K562 (cell line): Measurements from ENCODE around the gene ZNF687. TPM values are rescaled to one million over a fixed set of nuclear protein-coding genes. Genes with fewer than 3 reads are reported as not detected.

ENCODE experiments used
- ATF7 ChIP-seq: fragments of 450-650 bp; IDR thresholded peaks from 2 replicates; pipeline ENCODE4 v1.7.1; 2014; ENCODE audit warnings: mild to moderate bottlenecking, moderate library complexity
- BRCA1 ChIP-seq, 2 experiments: fragments of 450-650 bp in 1 of 2; sonication (generic) in 1 of 2; formaldehyde crosslinking in 1 of 2; IDR thresholded peaks; 2 replicates each; pipeline versions ENCODE4 v1.5.0 to v1.6.1; 2017 to 2020; ENCODE audit warnings: mild to moderate bottlenecking in 1 of 2, missing genetic modification reagents in 1 of 2
- CAMTA2 ChIP-seq: fragments of 250-450 bp; sonication (Bioruptor Pico); conservative IDR thresholded peaks from 2 replicates; pipeline ENCODE4 v1.5.1; 2022
- CEBPB ChIP-seq: fragments of 450-650 bp; IDR thresholded peaks from 2 replicates; pipeline ENCODE4 v1.6.1; 2016; ENCODE audit warnings: missing genetic modification characterization, missing compliant biosample characterization
- ETV5 ChIP-seq: sonication (generic); formaldehyde crosslinking; IDR thresholded peaks from 2 replicates; pipeline ENCODE4 v1.4.0; 2020; ENCODE audit warnings: low read depth, mild to moderate bottlenecking, missing genetic modification reagents
- GATA2 ChIP-seq: sonication (generic); formaldehyde crosslinking; IDR thresholded peaks from 2 replicates; pipeline ENCODE4 v1.4.0; 2020; ENCODE audit warnings: mild to moderate bottlenecking, missing genetic modification reagents
- GATAD2A ChIP-seq: fragments of 450-650 bp; IDR thresholded peaks from 2 replicates; pipeline ENCODE4 v1.6.1; 2017
- NR2C2 ChIP-seq, 2 experiments: fragments of 200-800 bp in 1 of 2; sonication (Bioruptor generic) in 1 of 2; sonication (generic) in 1 of 2; formaldehyde crosslinking in 1 of 2; IDR thresholded peaks; 2 replicates each; pipeline versions ENCODE4 v1.6.1 to v1.8.0; 2016 to 2022; ENCODE audit warnings: mild to moderate bottlenecking in 1 of 2, missing compliant biosample characterization in 1 of 2, missing genetic modification characterization in 1 of 2, missing genetic modification reagents in 1 of 2
- POLR2A ChIP-seq: fragments of 450-650 bp; conservative IDR thresholded peaks from 2 replicates; pipeline ENCODE4 v1.6.1; 2016
- SAFB ChIP-seq: fragments of 200-400 bp; formaldehyde crosslinking; IDR thresholded peaks from 2 replicates; pipeline ENCODE4 v1.6.1; 2017; ENCODE audit warnings: low read depth, low read length, borderline replicate concordance
- SLC30A9 ChIP-seq: fragments of 250-450 bp; sonication (Bioruptor Pico); IDR thresholded peaks from 2 replicates; pipeline ENCODE4 v1.8.0; 2022; ENCODE audit warnings: mild to moderate bottlenecking, moderate library complexity
- SMC3 ChIP-seq: conservative IDR thresholded peaks from 2 replicates; pipeline ENCODE4 v1.6.1; 2011; ENCODE audit warnings: low read depth, low read length, improper control_type of control experiment; ENCODE audit not compliant: insufficient read depth
- TOE1 ChIP-seq, 2 experiments: fragments of 450-650 bp in 1 of 2; sonication (generic) in 1 of 2; formaldehyde crosslinking in 1 of 2; IDR thresholded peaks; 2 replicates each; pipeline versions ENCODE4 v1.7.1 to v1.8.0; 2016 to 2022; ENCODE audit warnings: borderline replicate concordance in 2 of 2, mild to moderate bottlenecking in 2 of 2, antibody characterized with exemption in 1 of 2, inconsistent platforms in 1 of 2, low read depth in 1 of 2, missing genetic modification reagents in 1 of 2, moderate library complexity in 1 of 2
- ZFP30 ChIP-seq: fragments of 250-450 bp; sonication (Bioruptor Pico); IDR thresholded peaks from 2 replicates; pipeline ENCODE4 v1.8.0; 2022; ENCODE audit warnings: moderate library complexity, mild to moderate bottlenecking, inconsistent platforms, borderline replicate concordance
- ZNF146 ChIP-seq: IDR thresholded peaks from one replicate; pipeline ENCODE4 v1.6.1; 2018; ENCODE audit warnings: missing compliant biosample characterization; ENCODE audit not compliant: unreplicated experiment
- ZNF174 ChIP-seq: fragments of 250-450 bp; sonication (Bioruptor Pico); IDR thresholded peaks from 2 replicates; pipeline ENCODE4 v1.4.0; 2020; ENCODE audit warnings: mild to moderate bottlenecking
- ZNF175 ChIP-seq: fragments of 200-800 bp; sonication (Bioruptor generic); IDR thresholded peaks from 2 replicates; pipeline ENCODE4 v1.6.1; 2016; ENCODE audit warnings: low read depth, mild to moderate bottlenecking, missing genetic modification characterization, missing compliant biosample characterization
- ZNF311 ChIP-seq: fragments of 250-450 bp; sonication (Bioruptor Pico); IDR thresholded peaks from 2 replicates; pipeline ENCODE4 v1.4.0; 2020; ENCODE audit warnings: mild to moderate bottlenecking, moderate library complexity
- ZNF41 ChIP-seq: fragments of 250-450 bp; sonication (Bioruptor Pico); conservative IDR thresholded peaks from 2 replicates; pipeline ENCODE4 v1.4.0; 2020; ENCODE audit warnings: mild to moderate bottlenecking
- ZNF57 ChIP-seq: fragments of 450-650 bp; formaldehyde crosslinking; IDR thresholded peaks from 2 replicates; pipeline ENCODE4 v1.4.0; 2020; ENCODE audit warnings: mild to moderate bottlenecking, moderate library complexity
- polyA plus RNA-seq, 8 experiments: library from polyadenylated mRNA; depleted of rRNA in 4 of 8; stranded (reverse) in 5 of 8; unstranded in 3 of 8; fragments of >200 nt; fragmentation: Nextera tagmentation in 2 of 8; fragmentation: Illumina TruSeq in 1 of 8; extraction: Ambion mirVana in 2 of 8; extraction: Trizol in 1 of 8; gene quantifications; 2 replicates each; pipeline versions ENCODE4 v1.2.1 to v1.2.3, GENCODE V29; 2011 to 2014; ENCODE audit warnings: inconsistent platforms in 1 of 8, missing spikeins in 1 of 8
- total RNA-seq, 7 experiments: library from RNA; depleted of rRNA in 6 of 7; stranded (reverse); fragments of >200 nt in 6 of 7; fragmentation: Illumina TruSeq in 2 of 7; extraction: Trizol in 2 of 7; gene quantifications; 2 replicates each; pipeline versions ENCODE4 v1.2.1 to v1.2.3, GENCODE V29; 2011 to 2021; ENCODE audit warnings: low replicate concordance in 1 of 7
- TF ChIP-seq, protein P1 (sequence below): sonication (generic); formaldehyde crosslinking; IDR thresholded peaks from 2 replicates; pipeline ENCODE4 v1.8.1; 2023; ENCODE audit warnings: mild to moderate bottlenecking, missing genetic modification reagents
- TF ChIP-seq, protein P2 (sequence below): fragments of 450-650 bp; conservative IDR thresholded peaks from 2 replicates; pipeline ENCODE4 v1.6.1; 2016; ENCODE audit warnings: missing genetic modification characterization, low read depth, mild to moderate bottlenecking, control low read depth, missing compliant biosample characterization
- TF ChIP-seq, protein P3 (sequence below): sonication (generic); formaldehyde crosslinking; IDR thresholded peaks from 2 replicates; pipeline ENCODE4 v1.8.0; 2022; ENCODE audit warnings: mild to moderate bottlenecking, missing genetic modification reagents, borderline replicate concordance

The ZNF687 gene
- total and polyA plus RNA-seq, 9 of the 15 experiments (the other 6 are each of a cell fraction or from before 2014, with no cell fraction given), result 0.13 to 26.4 (median 10.6) TPM

DNA sequence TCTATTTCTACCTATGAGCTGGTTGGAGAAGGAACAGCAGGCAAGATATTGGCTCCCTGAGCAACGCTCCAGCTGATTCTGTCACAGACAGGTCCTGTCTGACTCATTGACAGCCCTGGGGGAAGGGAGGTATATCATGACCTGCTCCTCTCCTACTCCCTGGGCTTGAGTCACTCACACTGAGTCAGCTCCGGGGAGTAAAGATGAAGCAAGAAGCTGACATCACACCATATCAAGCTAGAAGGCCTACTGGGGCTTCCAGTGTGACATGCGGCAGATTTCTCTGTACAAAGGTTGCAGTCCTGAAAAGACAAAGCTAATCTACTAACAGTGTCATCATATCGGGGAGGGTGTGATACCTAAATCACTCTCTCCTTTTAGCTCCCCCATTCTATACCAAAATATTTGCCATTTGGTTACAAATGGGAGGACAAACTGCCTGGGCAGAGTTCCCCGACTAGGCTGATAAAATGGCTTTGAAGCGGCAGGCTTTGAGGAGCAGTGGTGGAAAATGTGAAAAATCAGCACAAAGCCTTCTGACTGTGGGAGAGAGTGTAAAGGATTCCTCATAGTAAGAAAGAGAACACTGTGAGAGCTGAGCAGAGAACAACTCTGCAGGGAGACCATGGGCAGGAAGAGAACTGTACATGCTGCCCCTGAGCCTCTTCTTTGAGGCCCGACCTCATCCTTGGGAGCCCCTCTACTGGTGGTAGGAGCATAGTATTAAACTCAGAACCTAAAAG, 29.7 kb downstream of the ZNF687 start (continued):
- TF ChIP-seq, protein P1, sequence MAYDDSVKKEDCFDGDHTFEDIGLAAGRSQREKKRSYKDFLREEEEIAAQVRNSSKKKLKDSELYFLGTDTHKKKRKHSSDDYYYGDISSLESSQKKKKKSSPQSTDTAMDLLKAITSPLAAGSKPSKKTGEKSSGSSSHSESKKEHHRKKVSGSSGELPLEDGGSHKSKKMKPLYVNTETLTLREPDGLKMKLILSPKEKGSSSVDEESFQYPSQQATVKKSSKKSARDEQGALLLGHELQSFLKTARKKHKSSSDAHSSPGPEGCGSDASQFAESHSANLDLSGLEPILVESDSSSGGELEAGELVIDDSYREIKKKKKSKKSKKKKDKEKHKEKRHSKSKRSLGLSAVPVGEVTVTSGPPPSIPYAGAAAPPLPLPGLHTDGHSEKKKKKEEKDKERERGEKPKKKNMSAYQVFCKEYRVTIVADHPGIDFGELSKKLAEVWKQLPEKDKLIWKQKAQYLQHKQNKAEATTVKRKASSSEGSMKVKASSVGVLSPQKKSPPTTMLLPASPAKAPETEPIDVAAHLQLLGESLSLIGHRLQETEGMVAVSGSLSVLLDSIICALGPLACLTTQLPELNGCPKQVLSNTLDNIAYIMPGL (CRISPR knock-in tag), result no peak; the same call in 1 of the 2 replicates
- TF ChIP-seq CAMTA2 (CRISPR knock-in tag), result no peak
- no peak for TF ChIP-seq SAFB
- no peak for TF ChIP-seq SLC30A9 (CRISPR knock-in tag)
- TF ChIP-seq, protein P2, sequence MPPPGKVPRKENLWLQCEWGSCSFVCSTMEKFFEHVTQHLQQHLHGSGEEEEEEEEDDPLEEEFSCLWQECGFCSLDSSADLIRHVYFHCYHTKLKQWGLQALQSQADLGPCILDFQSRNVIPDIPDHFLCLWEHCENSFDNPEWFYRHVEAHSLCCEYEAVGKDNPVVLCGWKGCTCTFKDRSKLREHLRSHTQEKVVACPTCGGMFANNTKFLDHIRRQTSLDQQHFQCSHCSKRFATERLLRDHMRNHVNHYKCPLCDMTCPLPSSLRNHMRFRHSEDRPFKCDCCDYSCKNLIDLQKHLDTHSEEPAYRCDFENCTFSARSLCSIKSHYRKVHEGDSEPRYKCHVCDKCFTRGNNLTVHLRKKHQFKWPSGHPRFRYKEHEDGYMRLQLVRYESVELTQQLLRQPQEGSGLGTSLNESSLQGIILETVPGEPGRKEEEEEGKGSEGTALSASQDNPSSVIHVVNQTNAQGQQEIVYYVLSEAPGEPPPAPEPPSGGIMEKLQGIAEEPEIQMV, result peak; percentile 69; the same call in 1 of the 2 replicates
- TF ChIP-seq ZFP30, result no peak
- peak; percentile 49; the same call in 1 of the 2 replicates for TF ChIP-seq NR2C2 (CRISPR knock-in tag; IDR thresholded peaks at IDR 0.05)
- TF ChIP-seq NR2C2 (tag; IDR thresholded peaks at IDR 0.05), result peak; percentile 84
- peak; percentile 95 for TF ChIP-seq ZNF175 (CRISPR knock-in tag)
- TF ChIP-seq TOE1 (IDR thresholded peaks at IDR 0.05; ENCODE audit: borderline replicate concordance), result peak; percentile 11; the same call in 1 of the 2 replicates
- no peak for TF ChIP-seq TOE1 (CRISPR knock-in tag; IDR thresholded peaks at IDR 0.05; ENCODE audit: borderline replicate concordance, low read depth)
- TF ChIP-seq CEBPB (tag), result peak; percentile 99
- no peak; the same call in 1 of the 2 replicates for TF ChIP-seq ZNF311 (CRISPR knock-in tag)
- TF ChIP-seq ZNF57 (CRISPR knock-in tag), result no peak
- no peak for TF ChIP-seq BRCA1 (IDR thresholded peaks at IDR 0.05)
- TF ChIP-seq BRCA1 (CRISPR knock-in tag; IDR thresholded peaks at IDR 0.05), result no peak
- no peak for TF ChIP-seq ZNF41 (CRISPR knock-in tag)
- TF ChIP-seq ZNF146 (CRISPR knock-in tag), result no peak
- TF ChIP-seq ATF7, result peak; percentile 99
- no peak for TF ChIP-seq GATA2
- peak; percentile 82 for TF ChIP-seq ETV5 (CRISPR knock-in tag)
- no peak; the same call in 1 of the 2 replicates for TF ChIP-seq POLR2A
- no peak; the same call in 1 of the 2 replicates for TF ChIP-seq GATAD2A
- 0 out of 2 replicates have a peak, but pooled peaks have one; percentile 6 for TF ChIP-seq SMC3
- TF ChIP-seq ZNF174 (CRISPR knock-in tag), result no peak
- TF ChIP-seq, protein P3, sequence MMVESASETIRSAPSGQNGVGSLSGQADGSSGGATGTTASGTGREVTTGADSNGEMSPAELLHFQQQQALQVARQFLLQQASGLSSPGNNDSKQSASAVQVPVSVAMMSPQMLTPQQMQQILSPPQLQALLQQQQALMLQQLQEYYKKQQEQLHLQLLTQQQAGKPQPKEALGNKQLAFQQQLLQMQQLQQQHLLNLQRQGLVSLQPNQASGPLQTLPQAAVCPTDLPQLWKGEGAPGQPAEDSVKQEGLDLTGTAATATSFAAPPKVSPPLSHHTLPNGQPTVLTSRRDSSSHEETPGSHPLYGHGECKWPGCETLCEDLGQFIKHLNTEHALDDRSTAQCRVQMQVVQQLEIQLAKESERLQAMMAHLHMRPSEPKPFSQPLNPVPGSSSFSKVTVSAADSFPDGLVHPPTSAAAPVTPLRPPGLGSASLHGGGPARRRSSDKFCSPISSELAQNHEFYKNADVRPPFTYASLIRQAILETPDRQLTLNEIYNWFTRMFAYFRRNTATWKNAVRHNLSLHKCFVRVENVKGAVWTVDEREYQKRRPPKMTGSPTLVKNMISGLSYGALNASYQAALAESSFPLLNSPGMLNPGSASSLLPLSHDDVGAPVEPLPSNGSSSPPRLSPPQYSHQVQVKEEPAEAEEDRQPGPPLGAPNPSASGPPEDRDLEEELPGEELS (CRISPR knock-in tag), result 0 out of 2 replicates have a peak, but pooled peaks have one; percentile 66
